H1 (cell line): ENCODE data around the gene CX3CR1. TPM values are rescaled to one million over a fixed set of nuclear protein-coding genes. Genes with fewer than 3 reads are reported as not detected.

Experiments
- CTCF ChIA-PET: fragments of 300-600 bp; sonication (Branson Sonifier 250); formaldehyde crosslinking; loops from one replicate; lab custom pipeline; 2021; ENCODE audit not compliant: partially characterized antibody; lab: Charles Lee
- POLR2A ChIA-PET: fragments of 300-600 bp; sonication (Branson Sonifier 250); formaldehyde crosslinking; loops from one replicate; lab custom pipeline; 2021; ENCODE audit warnings: inconsistent platforms; ENCODE audit not compliant: partially characterized antibody; lab: Charles Lee
- DNase-seq, 2 experiments: peaks; one replicate each; pipeline versions ENCODE4 v3.0.0 to v3.0.0-alpha.2; 2010 to 2022; ENCODE audit warnings: low spot score in 2 of 2, low read depth in 1 of 2, mixed read lengths in 1 of 2
- FAIRE-seq: peaks from 2 replicates; lab custom pipeline; 2011; peaks lifted over from hg19 to GRCh38; lab: Jason Lieb, UNC
- H2AFZ ChIP-seq: 2 replicates; pipeline ENCODE4 v1.8.1; 2012; ENCODE audit warnings: low read length, inconsistent platforms
- H2AK5ac ChIP-seq: 2 replicates; pipeline ENCODE4 v1.6.1; 2013; ENCODE audit warnings: low read depth, low read length
- H2BK120ac ChIP-seq: replicated peaks from 2 replicates; pipeline ENCODE3; 2013; ENCODE audit warnings: low read depth, low read length, inconsistent platforms
- H2BK12ac ChIP-seq: 2 replicates; pipeline ENCODE4 v1.6.1; 2013; ENCODE audit warnings: low read depth, low read length
- H2BK15ac ChIP-seq: 2 replicates; pipeline ENCODE4 v1.6.1; 2013; ENCODE audit warnings: low read length
- H2BK20ac ChIP-seq: 2 replicates; pipeline ENCODE4 v1.6.1; 2013; ENCODE audit warnings: low read length
- H2BK5ac ChIP-seq: 2 replicates; pipeline ENCODE4 v1.6.1; 2013; ENCODE audit warnings: low read depth, low read length
- H3K14ac ChIP-seq: 2 replicates; pipeline ENCODE4 v1.6.1; 2013; ENCODE audit warnings: inconsistent platforms; ENCODE audit not compliant: insufficient read length
- H3K18ac ChIP-seq: 2 replicates; pipeline ENCODE4 v1.6.1; 2013; ENCODE audit warnings: low read length; ENCODE audit errors: extremely low read depth
- H3K23ac ChIP-seq: 2 replicates; pipeline ENCODE4 v1.6.1; 2013; ENCODE audit warnings: inconsistent platforms; ENCODE audit not compliant: insufficient read length
- H3K23me2 ChIP-seq: 2 replicates; pipeline ENCODE4 v1.6.1; 2013; ENCODE audit warnings: low read depth, low read length
- H3K27ac ChIP-seq: 2 replicates; pipeline ENCODE4 v1.6.1; 2011; ENCODE audit warnings: low read depth, low read length, inconsistent platforms
- H3K27me3 ChIP-seq, 4 experiments: replicated peaks in 1 of 4; 1 replicate in 1 of 4; 2 replicates in 3 of 4; pipeline versions ENCODE4 v1.6.1 to v1.8.1; 2011 to 2013; ENCODE audit warnings: low read length in 3 of 4, mild to moderate bottlenecking in 3 of 4, inconsistent platforms in 2 of 4, mixed read lengths in 2 of 4, moderate library complexity in 1 of 4; ENCODE audit not compliant: control insufficient read depth in 3 of 4, insufficient read depth in 3 of 4; ENCODE audit errors: extremely low read depth in 1 of 4
- H3K36me3 ChIP-seq, 4 experiments: 2 replicates each; pipeline versions ENCODE4 v1.6.1 to v1.8.1; 2011 to 2013; ENCODE audit warnings: mild to moderate bottlenecking in 4 of 4, low read length in 3 of 4, moderate library complexity in 2 of 4, control low read depth in 1 of 4, inconsistent platforms in 1 of 4; ENCODE audit not compliant: insufficient read depth in 4 of 4, control insufficient read depth in 2 of 4
- H3K4ac ChIP-seq: replicated peaks from 2 replicates; pipeline ENCODE3; 2013; ENCODE audit warnings: low read length, low read depth, mixed read lengths, inconsistent platforms; ENCODE audit not compliant: insufficient read length
- H3K4me1 ChIP-seq, 4 experiments: replicated peaks in 1 of 4; 1 replicate in 1 of 4; 2 replicates in 3 of 4; pipeline versions ENCODE4 v1.6.1 to v1.8.1; 2011 to 2013; ENCODE audit warnings: low read length in 3 of 4, inconsistent platforms in 2 of 4, mixed read lengths in 1 of 4; ENCODE audit not compliant: insufficient read depth in 4 of 4, control insufficient read depth in 3 of 4
- H3K4me2 ChIP-seq, 2 experiments: 2 replicates each; pipeline versions ENCODE4 v1.6.1 to v1.8.1; 2011 to 2013; ENCODE audit warnings: low read depth in 2 of 2, low read length in 2 of 2, control low read depth in 1 of 2, inconsistent platforms in 1 of 2, mild to moderate bottlenecking in 1 of 2; ENCODE audit not compliant: insufficient read depth in 1 of 2
- H3K4me3 ChIP-seq, 4 experiments: fragments of 200-600, 300-600 bp in 1 of 4; sonication (generic), shearing (Covaris generic), sonication (Bioruptor Twin) in 1 of 4; 2 replicates each; pipeline versions ENCODE4 v1.5.1 to v1.8.1; 2011 to 2016; ENCODE audit warnings: low read length in 4 of 4, low read depth in 3 of 4, control low read depth in 2 of 4, inconsistent platforms in 2 of 4, mild to moderate bottlenecking in 2 of 4, mixed read lengths in 1 of 4, moderate library complexity in 1 of 4; ENCODE audit not compliant: insufficient read depth in 2 of 4; ENCODE audit errors: extremely low read depth in 1 of 4
- H3K56ac ChIP-seq: replicated peaks from 2 replicates; pipeline ENCODE3; 2013; ENCODE audit warnings: low read depth, mild to moderate bottlenecking, mixed read lengths, low read length, inconsistent platforms; ENCODE audit not compliant: insufficient read length
- H3K79me1 ChIP-seq: 2 replicates; pipeline ENCODE4 v1.6.1; 2013; ENCODE audit warnings: low read depth, low read length, control low read depth
- H3K79me2 ChIP-seq, 2 experiments: 2 replicates each; pipeline versions ENCODE4 v1.6.1 to v1.8.1; 2012 to 2013; ENCODE audit warnings: low read length in 2 of 2, mild to moderate bottlenecking in 2 of 2, inconsistent platforms in 1 of 2; ENCODE audit not compliant: insufficient read depth in 2 of 2, control insufficient read depth in 1 of 2
- H3K9ac ChIP-seq, 4 experiments: replicated peaks in 1 of 4; 1 replicate in 1 of 4; 2 replicates in 3 of 4; pipeline versions ENCODE4 v1.6.1 to v1.8.1; 2011 to 2013; ENCODE audit warnings: low read depth in 3 of 4, low read length in 3 of 4, control low read depth in 2 of 4, mild to moderate bottlenecking in 2 of 4, moderate library complexity in 2 of 4, inconsistent platforms in 1 of 4; ENCODE audit errors: extremely low read depth in 1 of 4
- H3K9me3 ChIP-seq, 2 experiments: 2 replicates each; pipeline versions ENCODE4 v1.6.1 to v1.8.1; 2012 to 2013; ENCODE audit warnings: mild to moderate bottlenecking in 2 of 2, moderate library complexity in 2 of 2, control low read depth in 1 of 2, inconsistent platforms in 1 of 2, low read depth in 1 of 2, low read length in 1 of 2, mixed read lengths in 1 of 2; ENCODE audit not compliant: insufficient read depth in 2 of 2
- H4K20me1 ChIP-seq, 2 experiments: replicated peaks in 1 of 2; 2 replicates each; pipeline versions ENCODE3 to v1.8.1; 2011 to 2013; ENCODE audit warnings: inconsistent platforms in 2 of 2, low read length in 2 of 2, mild to moderate bottlenecking in 1 of 2; ENCODE audit not compliant: insufficient read depth in 2 of 2, control insufficient read depth in 1 of 2
- H4K5ac ChIP-seq: 2 replicates; pipeline ENCODE4 v1.6.1; 2013; ENCODE audit warnings: low read length, low read depth, mixed read lengths, inconsistent platforms; ENCODE audit not compliant: insufficient read length
- H4K8ac ChIP-seq: 2 replicates; pipeline ENCODE4 v1.8.0; 2013; ENCODE audit warnings: mild to moderate bottlenecking, moderate library complexity, low read length, inconsistent platforms; ENCODE audit not compliant: insufficient read depth; ENCODE audit errors: extremely low read depth
- H4K91ac ChIP-seq: replicated peaks from 2 replicates; pipeline ENCODE3; 2013; ENCODE audit warnings: low read length, mixed read lengths, inconsistent platforms; ENCODE audit not compliant: insufficient read length
- FOSL1 ChIP-seq: IDR thresholded peaks from 2 replicates; pipeline ENCODE4 v1.6.1; 2011; ENCODE audit warnings: mild to moderate bottlenecking, low read depth, low read length, moderate library complexity; ENCODE audit not compliant: insufficient read depth
- RBBP5 ChIP-seq: IDR thresholded peaks from 2 replicates; pipeline ENCODE4 v1.7.1; 2012; ENCODE audit warnings: low read depth, mild to moderate bottlenecking, inconsistent platforms, low read length, moderate library complexity, borderline replicate concordance
- WGBS, 2 experiments: shearing (Covaris generic) in 1 of 2; methylation state at CpG; one replicate each; pipeline versions ENCODE4 v1.1.6 to v1.1.7; 2013 to 2015; ENCODE audit warnings: low lambda C conversion rate in 2 of 2, mixed read lengths in 2 of 2, inconsistent platforms in 1 of 2, low coverage in 1 of 2, missing lambda C conversion rate in 1 of 2; ENCODE audit not compliant: insufficient replicate concordance in 2 of 2, insufficient coverage in 1 of 2, insufficient read length in 1 of 2; ENCODE audit errors: extremely low coverage in 1 of 2, missing lambda C conversion rate in 1 of 2; 5-methylcytosine and 5-hydroxymethylcytosine counted together
- polyA plus RNA-seq, 7 experiments: library from polyadenylated mRNA; depleted of rRNA in 3 of 7; stranded (reverse) in 5 of 7; unstranded in 2 of 7; fragments of >200 nt in 5 of 7; fragments of 200-250 nt in 2 of 7; gene quantifications; 1 replicate in 5 of 7; 2 replicates in 1 of 7; 4 replicates in 1 of 7; pipeline versions ENCODE4 v1.2.1 to v1.2.3, GENCODE V29; 2011 to 2013; ENCODE audit warnings: missing spikeins in 2 of 7, mixed read lengths in 2 of 7
- total RNA-seq: library from RNA; stranded (reverse); fragmentation: NEBNext Ultra II Directional; extraction: Animal tissue kit (Norgen Biotek cat#: 25700); gene quantifications from 2 replicates; pipeline ENCODE4 v1.2.1, GENCODE V29; 2021

CX3CR1 gene
- total and polyA plus RNA-seq, 2 of the 8 experiments (the other 6 are each of a cell fraction or from before 2014, with no cell fraction given): 0.08 TPM; not detected in 1

- no peak for FAIRE-seq
- ChIA-PET POLR2A (no interaction called here), CTCF (interaction anchor here (1.1 to 1.6 kb wide), 2 partner anchors 26 to 30 kb away, joined by 3 to 7 read pairs; no protein-coding TSS in a partner anchor)
These were observed 38.5 kb upstream of the CX3CR1 start for GRCh38 chr3:39318301-39318700.

More at GRCh38 chr3:39318301-39318700, 38.5 kb upstream of the CX3CR1 start:
- Histone ChIP-seq H3K79me2 (no peaks in the 10 kb centered on the region), H3K9me3 (peaks cover 0 to 7% of the 10 kb centered on the region in 2 experiments; a peak in 1 of 4 replicates), H3K4ac (no peak overlapping the region), H4K20me1 (no peaks in the 10 kb centered on the region), H2AFZ (no peak overlapping the region), H3K23ac (no peak overlapping the region), H3K27me3 (no peaks in the 10 kb centered on the region), H2BK20ac (no peak overlapping the region)
- no peak for TF ChIP-seq RBBP5
- TF ChIP-seq FOSL1: no peak
- TF ChIP-seq, all 59 proteins: peak for 0
- no peak overlapping the region for H4K91ac ChIP-seq
- no peak overlapping the region for H2BK5ac ChIP-seq
- no peak for DNase-seq
- no peak overlapping the region for H3K27ac ChIP-seq
- H2BK120ac ChIP-seq: no peak overlapping the region
- no peak overlapping the region for H2BK12ac ChIP-seq
- no peak overlapping the region for H3K9ac ChIP-seq
- no peaks in the 10 kb centered on the region for H3K23me2 ChIP-seq
- H2BK15ac ChIP-seq: no peak overlapping the region
- no peak overlapping the region for H3K4me2 ChIP-seq
- H3K79me1 ChIP-seq: no peaks in the 10 kb centered on the region
- H4K8ac ChIP-seq: no peak overlapping the region
- no peak overlapping the region for H4K5ac ChIP-seq
- no peaks in the 10 kb centered on the region for H3K36me3 ChIP-seq
- H3K4me1 ChIP-seq: peaks cover 0 to 3% (median 0%) of the 10 kb centered on the region in 4 experiments; a peak in 1 of 7 replicates
- H3K56ac ChIP-seq: no peak overlapping the region
- H2AK5ac ChIP-seq: no peak overlapping the region
- no peak overlapping the region for H3K14ac ChIP-seq
- 94% methylated on average over 1 of the region's 1 CpG; no CpG with 5 or more reads in 1 of the 2 experiments for WGBS, 2 experiments
- H3K18ac ChIP-seq: no peak overlapping the region
- no peak overlapping the region for H3K4me3 ChIP-seq
